ENCODE results near the gene TXNRD3. TPM values are rescaled to one million over a fixed set of nuclear protein-coding genes. Genes with fewer than 3 reads are reported as not detected.

The TXNRD3 gene
- total and polyA plus RNA-seq, 2 experiments from 2014 or later, result 10.4 to 13.1 TPM

- no peak for TF ChIP-seq CTCF (IDR thresholded peaks at IDR 0.05; ENCODE audit: poor library complexity)
- TF ChIP-seq EZH2phosphoT487 (IDR thresholded peaks at IDR 0.05; ENCODE audit: low read depth, severe bottlenecking, unreplicated experiment), result no peak
- no peak for TF ChIP-seq EZH2 (IDR thresholded peaks at IDR 0.05; ENCODE audit: borderline replicate concordance)
- H4K20me1 ChIP-seq (ENCODE audit: insufficient read depth, poor library complexity, severe bottlenecking), result no peaks in the 10 kb centered on the region
- 63% methylated on average over 5 of the region's 5 CpGs for WGBS (ENCODE audit: low lambda C conversion rate, missing lambda C conversion rate)
- no peaks in the 10 kb centered on the region for H3K4me1 ChIP-seq (ENCODE audit: insufficient read depth)
- H3K4me3 ChIP-seq, result no peak overlapping the region
- no peaks in the 10 kb centered on the region for H3K79me2 ChIP-seq
- H3K27ac ChIP-seq, result no peak overlapping the region
- no peaks in the 10 kb centered on the region for H3K9me2 ChIP-seq (replicated peaks; ENCODE audit: insufficient read depth)
- H2AFZ ChIP-seq, result no peak overlapping the region
- H3K9me3 ChIP-seq (ENCODE audit: low read depth), result no peaks in the 10 kb centered on the region
- no peak overlapping the region for H3K4me2 ChIP-seq
- no peaks in the 10 kb centered on the region for H3K27me3 ChIP-seq
- no peaks in the 10 kb centered on the region for H3K36me3 ChIP-seq (replicated peaks; ENCODE audit: insufficient read depth, low read depth)
- DNase-seq (ENCODE audit: low spot score), result no peak
These were observed 9.8 kb upstream of the TXNRD3 start for GRCh38 chr3:126664591-126665214.

- no peak overlapping the region for H3K4me2 ChIP-seq
- no peak overlapping the region for H2AFZ ChIP-seq
- no peaks in the 10 kb centered on the region for H3K27me3 ChIP-seq
- no peak for TF ChIP-seq EZH2 (IDR thresholded peaks at IDR 0.05; ENCODE audit: borderline replicate concordance)
- TF ChIP-seq EZH2phosphoT487 (IDR thresholded peaks at IDR 0.05; ENCODE audit: low read depth, severe bottlenecking, unreplicated experiment), result no peak
- TF ChIP-seq CTCF (IDR thresholded peaks at IDR 0.05; ENCODE audit: poor library complexity), result no peak
- no peaks in the 10 kb centered on the region for H3K36me3 ChIP-seq (replicated peaks; ENCODE audit: insufficient read depth, low read depth)
- no peak overlapping the region for H3K4me3 ChIP-seq
- DNase-seq (ENCODE audit: low spot score), result no peak
- H3K9me2 ChIP-seq (replicated peaks; ENCODE audit: insufficient read depth), result no peaks in the 10 kb centered on the region
- H3K79me2 ChIP-seq, result no peaks in the 10 kb centered on the region
- no peak overlapping the region for H3K27ac ChIP-seq
- H4K20me1 ChIP-seq (ENCODE audit: insufficient read depth, poor library complexity, severe bottlenecking), result no peaks in the 10 kb centered on the region
- WGBS (ENCODE audit: low lambda C conversion rate, missing lambda C conversion rate), result 90% methylated on average over 8 of the region's 8 CpGs
- H3K9me3 ChIP-seq (ENCODE audit: low read depth), result no peaks in the 10 kb centered on the region
- no peaks in the 10 kb centered on the region for H3K4me1 ChIP-seq (ENCODE audit: insufficient read depth)
These were observed 8.8 kb upstream of the TXNRD3 start for GRCh38 chr3:126663750-126664149.

- no peak overlapping the region for H3K27ac ChIP-seq
- no peaks in the 10 kb centered on the region for H3K9me2 ChIP-seq (replicated peaks; ENCODE audit: insufficient read depth)
- H3K36me3 ChIP-seq (replicated peaks; ENCODE audit: insufficient read depth, low read depth), result no peaks in the 10 kb centered on the region
- H4K20me1 ChIP-seq (ENCODE audit: insufficient read depth, poor library complexity, severe bottlenecking), result no peaks in the 10 kb centered on the region
- no peak overlapping the region for H2AFZ ChIP-seq
- no peak for DNase-seq (ENCODE audit: low spot score)
- H3K79me2 ChIP-seq, result no peaks in the 10 kb centered on the region
- H3K27me3 ChIP-seq, result no peaks in the 10 kb centered on the region
- no peak overlapping the region for H3K4me3 ChIP-seq
- H3K9me3 ChIP-seq (ENCODE audit: low read depth), result no peaks in the 10 kb centered on the region
- H3K4me2 ChIP-seq, result no peak overlapping the region
- TF ChIP-seq EZH2 (IDR thresholded peaks at IDR 0.05; ENCODE audit: borderline replicate concordance), result no peak
- TF ChIP-seq CTCF (IDR thresholded peaks at IDR 0.05; ENCODE audit: poor library complexity), result no peak
- no peak for TF ChIP-seq EZH2phosphoT487 (IDR thresholded peaks at IDR 0.05; ENCODE audit: low read depth, severe bottlenecking, unreplicated experiment)
- no peaks in the 10 kb centered on the region for H3K4me1 ChIP-seq (ENCODE audit: insufficient read depth)
- 83% methylated on average over 4 of the region's 4 CpGs for WGBS (ENCODE audit: low lambda C conversion rate, missing lambda C conversion rate)
These were observed 8.3 kb upstream of the TXNRD3 start for GRCh38 chr3:126663257-126663656.

Data from hepatocyte (in vitro differentiated cells).